IMR-90 (cell line): Measurements from ENCODE around the gene IFITM10. TPM values are rescaled to one million over a fixed set of nuclear protein-coding genes. Genes with fewer than 3 reads are reported as not detected.

Source experiments
- ATAC-seq: fragments of 200-7000 bp; cut with Tn5 transposase; 2 replicates; pipeline ENCODE4 v1.9.1; 2020; ENCODE audit warnings: low read depth, mild to moderate bottlenecking, moderate library complexity
- BruUV-seq: library from RNA; stranded (reverse); fragments of 400-500 nt; replicated peaks from 2 replicates; lab custom pipeline; 2021; lab: Mats Ljungman, UMichigan
- CTCF ChIA-PET: fragments of 300-600 bp; formaldehyde crosslinking; extraction: SDS; loops from one replicate; lab custom pipeline; 2021; ENCODE audit warnings: antibody characterized with exemption; lab: Yijun Ruan, JAX
- POLR2A ChIA-PET: fragments of 300-600 bp; sonication (Branson Sonifier 250); formaldehyde crosslinking; loops from one replicate; lab custom pipeline; 2022; ENCODE audit warnings: antibody characterized with exemption; ENCODE audit not compliant: unreplicated experiment; lab: Charles Lee
- DNase-seq: peaks from one replicate; pipeline ENCODE4 v3.0.0; 2013
- H2AFZ ChIP-seq: replicated peaks from 2 replicates; pipeline ENCODE3; 2013; ENCODE audit warnings: low read length, mild to moderate bottlenecking; ENCODE audit not compliant: poor library complexity
- H2AK5ac ChIP-seq: 2 replicates; pipeline ENCODE4 v1.6.1; 2013; ENCODE audit warnings: low read depth, low read length, inconsistent platforms
- H2AK9ac ChIP-seq: replicated peaks from 2 replicates; pipeline ENCODE3; 2013; ENCODE audit warnings: mild to moderate bottlenecking, low read depth, low read length, moderate library complexity; ENCODE audit not compliant: poor library complexity
- H2BK120ac ChIP-seq: 2 replicates; pipeline ENCODE4 v1.6.1; 2013; ENCODE audit warnings: low read depth, low read length, inconsistent platforms
- H2BK15ac ChIP-seq: 3 replicates; pipeline ENCODE4 v1.6.1; 2013; ENCODE audit warnings: low read depth, low read length, inconsistent platforms
- H2BK20ac ChIP-seq: 2 replicates; pipeline ENCODE4 v1.6.1; 2013; ENCODE audit warnings: low read depth, mild to moderate bottlenecking, inconsistent platforms, low read length, moderate library complexity
- H2BK5ac ChIP-seq: 2 replicates; pipeline ENCODE4 v1.6.1; 2013; ENCODE audit warnings: mild to moderate bottlenecking, low read depth, low read length, inconsistent platforms; ENCODE audit not compliant: poor library complexity, severe bottlenecking
- H3K14ac ChIP-seq: replicated peaks from 2 replicates; pipeline ENCODE4 v1.6.1; 2013; ENCODE audit warnings: low read depth, low read length, inconsistent platforms
- H3K18ac ChIP-seq: 2 replicates; pipeline ENCODE4 v1.6.1; 2013; ENCODE audit warnings: low read depth, low read length, control low read depth
- H3K23ac ChIP-seq: 2 replicates; pipeline ENCODE4 v1.6.1; 2013; ENCODE audit warnings: low read depth, low read length, inconsistent platforms
- H3K27ac ChIP-seq: 2 replicates; pipeline ENCODE4 v1.5.1; 2013; ENCODE audit warnings: mild to moderate bottlenecking, control low read depth, low read length; ENCODE audit not compliant: insufficient read depth
- H3K27me3 ChIP-seq: 2 replicates; pipeline ENCODE4 v1.6.1; 2013; ENCODE audit warnings: low read length; ENCODE audit not compliant: control insufficient read depth, insufficient read depth
- H3K36me3 ChIP-seq: 2 replicates; pipeline ENCODE4 v1.6.1; 2013; ENCODE audit warnings: low read length, mixed read lengths; ENCODE audit not compliant: control insufficient read depth, insufficient read depth
- H3K4ac ChIP-seq: 2 replicates; pipeline ENCODE4 v1.6.1; 2013; ENCODE audit warnings: low read depth, low read length, inconsistent platforms
- H3K4me1 ChIP-seq: 2 replicates; pipeline ENCODE4 v1.6.1; 2013; ENCODE audit warnings: low read length, mixed read lengths; ENCODE audit not compliant: control insufficient read depth, insufficient read depth
- H3K4me2 ChIP-seq: 2 replicates; pipeline ENCODE4 v1.6.1; 2013; ENCODE audit warnings: low read depth, mild to moderate bottlenecking, control low read depth, low read length, moderate library complexity
- H3K4me3 ChIP-seq: 2 replicates; pipeline ENCODE4 v1.5.1; 2013; ENCODE audit warnings: low read depth, mild to moderate bottlenecking, control low read depth, low read length, moderate library complexity; ENCODE audit not compliant: insufficient read depth
- H3K56ac ChIP-seq: 2 replicates; pipeline ENCODE4 v1.6.1; 2013; ENCODE audit warnings: low read length, inconsistent platforms; ENCODE audit not compliant: insufficient read depth; ENCODE audit errors: extremely low read depth
- H3K79me1 ChIP-seq, 2 experiments: 2 replicates each; pipeline ENCODE4 v1.6.1; 2013; ENCODE audit warnings: low read length in 2 of 2, inconsistent platforms in 1 of 2, low read depth in 1 of 2
- H3K9ac ChIP-seq: 2 replicates; pipeline ENCODE4 v1.6.1; 2013; ENCODE audit warnings: low read depth, low read length, control low read depth
- H3K9me1 ChIP-seq: 2 replicates; pipeline ENCODE4 v1.6.1; 2013; ENCODE audit warnings: low read length, inconsistent platforms; ENCODE audit not compliant: insufficient read depth
- H3K9me3 ChIP-seq: 2 replicates; pipeline ENCODE4 v1.6.1; 2013; ENCODE audit warnings: low read length; ENCODE audit not compliant: control insufficient read depth, insufficient read depth
- H4K20me1 ChIP-seq: 2 replicates; pipeline ENCODE4 v1.6.1; 2013; ENCODE audit warnings: low read length, inconsistent platforms; ENCODE audit not compliant: insufficient read depth
- H4K5ac ChIP-seq: 2 replicates; pipeline ENCODE4 v1.6.1; 2013; ENCODE audit warnings: mild to moderate bottlenecking, low read depth, low read length, control low read depth
- H4K8ac ChIP-seq, 2 experiments: 2 replicates each; pipeline ENCODE4 v1.6.1; 2013; ENCODE audit warnings: low read depth in 2 of 2, low read length in 2 of 2, control low read depth in 1 of 2, inconsistent platforms in 1 of 2
- H4K91ac ChIP-seq: 2 replicates; pipeline ENCODE4 v1.6.1; 2013; ENCODE audit warnings: low read depth, low read length, inconsistent platforms; ENCODE audit not compliant: insufficient read depth
- CEBPB ChIP-seq: IDR thresholded peaks from 2 replicates; pipeline ENCODE4 v1.6.1; 2012; ENCODE audit warnings: low read depth, low read length, improper control_type of control experiment
- CHD1 ChIP-seq: IDR thresholded peaks from 2 replicates; pipeline ENCODE4 v1.6.1; 2012; ENCODE audit warnings: low read depth, low read length, improper control_type of control experiment
- MAZ ChIP-seq: IDR thresholded peaks from 2 replicates; pipeline ENCODE4 v1.6.1; 2012; ENCODE audit warnings: low read depth, mild to moderate bottlenecking, low read length, improper control_type of control experiment, moderate library complexity, borderline replicate concordance
- MXI1 ChIP-seq: IDR thresholded peaks from 2 replicates; pipeline ENCODE4 v1.6.1; 2012; ENCODE audit warnings: low read depth, mild to moderate bottlenecking, low read length, moderate library complexity, borderline replicate concordance
- POLR2A ChIP-seq: IDR thresholded peaks from 2 replicates; pipeline ENCODE4 v1.6.1; 2012; ENCODE audit warnings: mild to moderate bottlenecking, low read depth, low read length
- RCOR1 ChIP-seq: IDR thresholded peaks from 2 replicates; pipeline ENCODE4 v1.6.1; 2012; ENCODE audit warnings: mild to moderate bottlenecking, low read length, improper control_type of control experiment; ENCODE audit not compliant: insufficient replicate concordance
- RFX5 ChIP-seq: IDR thresholded peaks from 2 replicates; pipeline ENCODE4 v1.8.0; 2012; ENCODE audit warnings: low read depth, mild to moderate bottlenecking, low read length, moderate library complexity
- SMC3 ChIP-seq: fragments of 150-350 bp; IDR thresholded peaks from 2 replicates; pipeline ENCODE4 v1.6.1; 2016; ENCODE audit warnings: low read depth, mild to moderate bottlenecking, antibody characterized with exemption, low read length, moderate library complexity
- WGBS, 2 experiments: methylation state at CpG; one replicate each; pipeline versions ENCODE4 v1.1.5 to v1.1.7; 2013; ENCODE audit warnings: missing lambda C conversion rate in 2 of 2; ENCODE audit not compliant: insufficient read length in 1 of 2; ENCODE audit errors: extremely low coverage in 2 of 2; 5-methylcytosine and 5-hydroxymethylcytosine counted together
- dilution Hi-C: fragments of 300-500 bp; cut with HindIII; formaldehyde crosslinking; loops from one replicate; pipeline ENCODE4 v1.14.3; 2018; ENCODE audit warnings: low sequenced_read_pairs; ENCODE audit not compliant: unreplicated experiment
- in situ Hi-C: fragments of 300-500 bp; cut with MboI; formaldehyde crosslinking; loops from 3 replicates; pipeline ENCODE4 v1.14.3; 2019; ENCODE audit warnings: low sequenced_read_pairs, inconsistent platforms, mixed read lengths
- intact Hi-C: fragments of 100-400 bp; cut with micrococcal nuclease; formaldehyde crosslinking; loops from 2 replicates; pipeline ENCODE4 v1.10.0; 2022
- polyA plus RNA-seq, 3 experiments: library from polyadenylated mRNA; depleted of rRNA; stranded (reverse); fragments of >200 nt; gene quantifications; 2 replicates each; pipeline ENCODE4 v1.2.3, GENCODE V29; 2012; ENCODE audit warnings: low replicate concordance in 1 of 3
- total RNA-seq: library from RNA; depleted of rRNA; stranded (reverse); fragments of >200 nt; gene quantifications from 2 replicates; pipeline ENCODE4 v1.2.3, GENCODE V29; 2012
- TF ChIP-seq, protein P1 (sequence below): conservative IDR thresholded peaks from 2 replicates; pipeline ENCODE4 v1.5.1; 2012; ENCODE audit warnings: mild to moderate bottlenecking, low read depth, low read length, improper control_type of control experiment
- TF ChIP-seq, protein P2 (sequence below): fragments of 150-350 bp; IDR thresholded peaks from 2 replicates; pipeline ENCODE4 v1.6.1; 2016; ENCODE audit warnings: low read depth, mild to moderate bottlenecking, low read length, moderate library complexity, borderline replicate concordance
- TF ChIP-seq, protein P3 (sequence below): fragments of 150-350 bp; IDR thresholded peaks from 2 replicates; pipeline ENCODE4 v1.6.1; 2017; ENCODE audit warnings: mild to moderate bottlenecking, antibody characterized with exemption, low read length, low read depth

Gene IFITM10
- total and polyA plus RNA-seq, 2 of the 4 experiments (the other 2 are of a cell fraction), result 0.15 to 0.18 TPM

DNA sequence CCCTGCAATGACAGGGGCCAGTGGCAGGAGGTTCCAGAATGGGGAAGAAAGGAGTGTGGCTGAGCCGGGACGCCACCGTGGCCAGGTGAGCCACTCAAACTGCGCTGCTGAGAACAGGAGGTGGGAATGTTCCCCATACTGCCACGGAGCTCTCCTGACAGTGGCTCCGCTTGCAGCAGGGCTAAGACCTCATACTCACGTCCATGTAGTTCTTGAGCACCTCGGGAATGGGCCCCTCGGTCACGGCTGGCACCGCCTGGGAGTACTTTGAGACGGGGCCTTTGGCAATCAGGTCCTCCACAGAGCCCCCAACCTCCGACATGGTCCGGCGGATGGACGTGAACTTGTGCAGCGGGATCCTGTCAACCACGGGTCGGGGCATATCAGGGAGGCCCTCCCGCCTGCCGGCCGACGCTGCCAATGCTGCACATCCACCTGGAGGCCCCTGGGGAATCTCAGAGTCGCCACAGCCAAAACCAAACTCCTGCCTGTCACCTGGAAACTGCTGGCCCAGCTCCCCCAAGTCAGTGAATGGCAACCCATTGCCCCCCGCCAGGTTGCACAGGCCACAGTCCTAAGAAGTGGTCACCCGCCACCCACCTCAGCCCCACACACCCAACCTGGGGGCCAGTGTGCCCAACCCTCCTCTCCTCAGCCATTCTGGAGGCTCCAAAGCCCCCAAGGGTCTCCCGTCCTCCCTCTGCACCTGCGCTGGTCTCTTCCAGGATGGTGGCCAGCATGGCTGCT is 10.9 kb upstream of the IFITM10 start:
- no peak overlapping the region for H2BK15ac ChIP-seq
- CTCF ChIA-PET, result no interaction called here
- TF ChIP-seq CHD1 (no peak), RCOR1 (no peak), CEBPB (no peak), SMC3 (no peak), RFX5 (no peak), MAZ (no peak), MXI1 (no peak), POLR2A (no peak)
- TF ChIP-seq, protein P1, sequence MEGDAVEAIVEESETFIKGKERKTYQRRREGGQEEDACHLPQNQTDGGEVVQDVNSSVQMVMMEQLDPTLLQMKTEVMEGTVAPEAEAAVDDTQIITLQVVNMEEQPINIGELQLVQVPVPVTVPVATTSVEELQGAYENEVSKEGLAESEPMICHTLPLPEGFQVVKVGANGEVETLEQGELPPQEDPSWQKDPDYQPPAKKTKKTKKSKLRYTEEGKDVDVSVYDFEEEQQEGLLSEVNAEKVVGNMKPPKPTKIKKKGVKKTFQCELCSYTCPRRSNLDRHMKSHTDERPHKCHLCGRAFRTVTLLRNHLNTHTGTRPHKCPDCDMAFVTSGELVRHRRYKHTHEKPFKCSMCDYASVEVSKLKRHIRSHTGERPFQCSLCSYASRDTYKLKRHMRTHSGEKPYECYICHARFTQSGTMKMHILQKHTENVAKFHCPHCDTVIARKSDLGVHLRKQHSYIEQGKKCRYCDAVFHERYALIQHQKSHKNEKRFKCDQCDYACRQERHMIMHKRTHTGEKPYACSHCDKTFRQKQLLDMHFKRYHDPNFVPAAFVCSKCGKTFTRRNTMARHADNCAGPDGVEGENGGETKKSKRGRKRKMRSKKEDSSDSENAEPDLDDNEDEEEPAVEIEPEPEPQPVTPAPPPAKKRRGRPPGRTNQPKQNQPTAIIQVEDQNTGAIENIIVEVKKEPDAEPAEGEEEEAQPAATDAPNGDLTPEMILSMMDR, result no peak
- TF ChIP-seq, protein P2, sequence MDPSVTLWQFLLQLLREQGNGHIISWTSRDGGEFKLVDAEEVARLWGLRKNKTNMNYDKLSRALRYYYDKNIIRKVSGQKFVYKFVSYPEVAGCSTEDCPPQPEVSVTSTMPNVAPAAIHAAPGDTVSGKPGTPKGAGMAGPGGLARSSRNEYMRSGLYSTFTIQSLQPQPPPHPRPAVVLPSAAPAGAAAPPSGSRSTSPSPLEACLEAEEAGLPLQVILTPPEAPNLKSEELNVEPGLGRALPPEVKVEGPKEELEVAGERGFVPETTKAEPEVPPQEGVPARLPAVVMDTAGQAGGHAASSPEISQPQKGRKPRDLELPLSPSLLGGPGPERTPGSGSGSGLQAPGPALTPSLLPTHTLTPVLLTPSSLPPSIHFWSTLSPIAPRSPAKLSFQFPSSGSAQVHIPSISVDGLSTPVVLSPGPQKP, result no peak
- TF ChIP-seq, protein P3, sequence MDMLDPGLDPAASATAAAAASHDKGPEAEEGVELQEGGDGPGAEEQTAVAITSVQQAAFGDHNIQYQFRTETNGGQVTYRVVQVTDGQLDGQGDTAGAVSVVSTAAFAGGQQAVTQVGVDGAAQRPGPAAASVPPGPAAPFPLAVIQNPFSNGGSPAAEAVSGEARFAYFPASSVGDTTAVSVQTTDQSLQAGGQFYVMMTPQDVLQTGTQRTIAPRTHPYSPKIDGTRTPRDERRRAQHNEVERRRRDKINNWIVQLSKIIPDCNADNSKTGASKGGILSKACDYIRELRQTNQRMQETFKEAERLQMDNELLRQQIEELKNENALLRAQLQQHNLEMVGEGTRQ, result no peak
- no peaks in the 10 kb centered on the region for H3K9me3 ChIP-seq
- peak overlapping the region; percentile 34 for H4K91ac ChIP-seq
- peaks cover 0 to 37% of the 10 kb centered on the region in 2 experiments; a peak in 2 of 4 replicates for H3K79me1 ChIP-seq
- H2BK120ac ChIP-seq, result no peak overlapping the region; the same call in 1 of the 2 replicates
- peak overlapping the region; percentile 53 for H2AFZ ChIP-seq
- POLR2A ChIA-PET, result no interaction called here
- no peak overlapping the region for H4K5ac ChIP-seq
- intact Hi-C loops (no loop called here), dilution Hi-C loops (no loop called here), in situ Hi-C loops (no loop called here)
- ATAC-seq, result no peak
- H2BK20ac ChIP-seq, result no peak overlapping the region
- H4K20me1 ChIP-seq, result peaks cover 7% of the 10 kb centered on the region
- no peaks in the 10 kb centered on the region; the same call in 1 of the 2 replicates for H3K9me1 ChIP-seq
- no peak overlapping the region for H3K18ac ChIP-seq
- H3K27ac ChIP-seq, result no peak overlapping the region
- no peak overlapping the region for H3K4me3 ChIP-seq
- H3K36me3 ChIP-seq, result peaks cover 25% of the 10 kb centered on the region; the same call in 1 of the 2 replicates
- peaks cover 23% of the 10 kb centered on the region for H3K4me1 ChIP-seq
- BruUV-seq, result no TSS peak
- no peak overlapping the region for H3K23ac ChIP-seq
- no peak for DNase-seq
- H4K8ac ChIP-seq, result no peak overlapping the region; a peak in 1 of 4 replicates
- H3K27me3 ChIP-seq, result no peaks in the 10 kb centered on the region
- H2AK5ac ChIP-seq, result 0 out of 2 replicates have a peak overlapping the region, but pooled peaks have one; percentile 43
- no peak overlapping the region for H3K56ac ChIP-seq
- no peak overlapping the region for H3K9ac ChIP-seq
- no peak overlapping the region for H3K14ac ChIP-seq
- peak overlapping the region; percentile 70 for H2AK9ac ChIP-seq
- H2BK5ac ChIP-seq, result peak overlapping the region; percentile 50
- no peak overlapping the region for H3K4me2 ChIP-seq
- WGBS, 2 experiments, result 93% methylated on average over 18 of the region's 28 CpGs; no CpG with 5 or more reads in 1 of the 2 experiments
- H3K4ac ChIP-seq, result peak overlapping the region; percentile 36; the same call in 1 of the 2 replicates
